CD8-positive, alpha-beta memory T cell (primary cell): ENCODE measurements around the gene CCDC148. TPM values are rescaled to one million over a fixed set of nuclear protein-coding genes. Genes with fewer than 3 reads are reported as not detected.

ENCODE experiments used
- CTCF ChIA-PET: fragments of 350-600 bp; sonication (Branson Sonifier 250); formaldehyde crosslinking; loops from one replicate; lab custom pipeline; 2021; ENCODE audit warnings: antibody characterized with exemption; lab: Charles Lee
- POLR2A ChIA-PET: fragments of 350-600 bp; sonication (Branson Sonifier 250); formaldehyde crosslinking; loops from one replicate; lab custom pipeline; 2021; ENCODE audit warnings: antibody characterized with exemption; lab: Charles Lee
- DNase-seq, 5 donors: peaks; one replicate each; pipeline versions ENCODE4 v3.0.0 to v3.0.0-alpha.2; 2020 to 2022; ENCODE audit warnings: mixed read lengths in 1 of 5
- H3K27ac ChIP-seq: one replicate; pipeline ENCODE4 v1.7.0; 2013; ENCODE audit warnings: low read depth, mild to moderate bottlenecking, low read length, moderate library complexity
- H3K27me3 ChIP-seq: 2 replicates; pipeline ENCODE4 v1.7.0; 2013; ENCODE audit warnings: low read length, mild to moderate bottlenecking; ENCODE audit not compliant: insufficient read depth, poor library complexity, severe bottlenecking
- H3K36me3 ChIP-seq: 2 replicates; pipeline ENCODE4 v1.7.0; 2013; ENCODE audit warnings: mild to moderate bottlenecking, low read length, moderate library complexity; ENCODE audit not compliant: insufficient read depth
- H3K4me1 ChIP-seq: 2 replicates; pipeline ENCODE4 v1.7.0; 2013; ENCODE audit warnings: mild to moderate bottlenecking, low read length, moderate library complexity; ENCODE audit not compliant: insufficient read depth
- H3K4me3 ChIP-seq: 2 replicates; pipeline ENCODE4 v1.7.0; 2013; ENCODE audit warnings: mild to moderate bottlenecking, low read length
- H3K9me3 ChIP-seq: 2 replicates; pipeline ENCODE4 v1.7.0; 2013; ENCODE audit warnings: mild to moderate bottlenecking, low read length
- H3K27ac Mint-ChIP-seq, 8 donors: one replicate each; pipeline ENCODE4 v1.8.0; 2020 to 2021; ENCODE audit warnings: mixed read lengths in 8 of 8, mild to moderate bottlenecking in 6 of 8, inconsistent platforms in 3 of 8, moderate library complexity in 3 of 8
- H3K27me3 Mint-ChIP-seq, 2 donors: one replicate each; pipeline ENCODE4 v1.8.0; 2020 to 2021; ENCODE audit warnings: mixed read lengths in 2 of 2, mild to moderate bottlenecking in 1 of 2, moderate library complexity in 1 of 2
- H3K36me3 Mint-ChIP-seq, 3 donors: one replicate each; pipeline ENCODE4 v1.8.0; 2020 to 2021; ENCODE audit warnings: mixed read lengths in 3 of 3, inconsistent platforms in 1 of 3, mild to moderate bottlenecking in 1 of 3
- H3K4me1 Mint-ChIP-seq, 3 donors: one replicate each; pipeline ENCODE4 v1.8.0; 2020 to 2021; ENCODE audit warnings: mixed read lengths in 3 of 3, inconsistent platforms in 1 of 3, mild to moderate bottlenecking in 1 of 3
- H3K4me3 Mint-ChIP-seq, 7 donors: one replicate each; pipeline ENCODE4 v1.8.0; 2020 to 2021; ENCODE audit warnings: mixed read lengths in 7 of 7, mild to moderate bottlenecking in 6 of 7, moderate library complexity in 4 of 7, inconsistent platforms in 2 of 7
- H3K9me3 Mint-ChIP-seq, 5 donors: one replicate each; pipeline ENCODE4 v1.8.0; 2020 to 2022; ENCODE audit warnings: mixed read lengths in 5 of 5, mild to moderate bottlenecking in 3 of 5, moderate library complexity in 2 of 5, inconsistent platforms in 1 of 5
- polyA plus RNA-seq: library from polyadenylated mRNA; unstranded; fragments of 300-500 nt; fragmentation: Illumina TruSeq; gene quantifications from one replicate; pipeline ENCODE4 v1.2.3, GENCODE V29; 2021
- total RNA-seq, 2 experiments: library from RNA; stranded (reverse); gene quantifications; one replicate each; pipeline ENCODE4 v1.2.3, GENCODE V29; 2021

The CCDC148 gene
- total and polyA plus RNA-seq, 3 experiments from 2014 or later: 0.40 TPM; not detected in 2

DNA sequence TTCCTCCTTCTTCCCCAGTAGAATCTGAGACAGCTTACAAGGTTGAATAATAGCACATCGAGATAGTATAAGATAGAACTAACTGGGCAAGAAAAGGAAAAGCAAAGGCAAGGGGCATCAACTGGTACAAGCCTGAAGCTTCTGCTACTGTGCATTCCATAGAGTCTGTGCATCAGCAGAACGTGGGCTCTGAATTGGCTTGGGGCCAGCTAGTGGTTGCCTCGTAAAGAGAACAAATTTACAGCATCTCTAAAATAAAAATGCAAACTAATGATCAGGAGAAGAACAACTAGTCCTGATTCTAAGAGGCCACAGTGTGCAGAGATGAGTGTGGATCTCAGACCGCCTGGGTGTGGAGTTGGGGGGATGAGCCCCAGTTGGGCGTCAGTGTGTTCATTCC, 318.3 kb downstream of the CCDC148 start:
- Mint-ChIP-seq H3K4me1 (no peaks in the 10 kb centered on the region), H3K4me3 (no peak overlapping the region), H3K9me3 (peaks cover 0 to 2% (median 0%) of the 10 kb centered on the region in 5 donors), H3K36me3 (no peaks in the 10 kb centered on the region), H3K27ac (no peak overlapping the region), H3K27me3 (peaks cover 4 to 14% of the 10 kb centered on the region in 2 donors)
- DNase-seq: no peak
- no peaks in the 10 kb centered on the region for H3K9me3 ChIP-seq
- no peaks in the 10 kb centered on the region for H3K27me3 ChIP-seq
- CTCF ChIA-PET: no interaction called here
- H3K27ac ChIP-seq: no peak overlapping the region
- H3K4me3 ChIP-seq: no peak overlapping the region
- H3K4me1 ChIP-seq: no peaks in the 10 kb centered on the region
- H3K36me3 ChIP-seq: no peaks in the 10 kb centered on the region
- POLR2A ChIA-PET: no interaction called here

DNA sequence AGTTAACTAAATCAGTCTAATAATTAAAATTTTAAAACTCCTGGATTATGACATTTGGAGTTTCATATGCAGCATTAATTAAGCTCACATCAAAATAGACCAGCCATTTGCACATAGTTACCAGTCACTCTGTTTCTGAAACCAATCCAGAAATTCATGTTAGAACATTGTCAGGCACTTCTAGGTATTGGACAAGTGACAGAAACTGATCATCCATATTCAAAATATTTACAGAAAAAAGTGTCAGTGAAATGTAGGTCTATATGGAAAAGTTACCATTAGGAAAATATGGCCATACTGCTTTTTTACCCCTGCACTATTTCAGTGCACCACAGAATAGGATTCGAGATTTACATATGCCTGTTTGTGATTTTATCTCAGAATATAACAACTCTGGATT, 321.5 kb downstream of the CCDC148 start:
- H3K36me3 ChIP-seq: no peaks in the 10 kb centered on the region
- no peaks in the 10 kb centered on the region for H3K9me3 ChIP-seq
- H3K4me3 Mint-ChIP-seq: no peak overlapping the region
- peaks cover 12% of the 10 kb centered on the region in 2 donors for H3K27me3 Mint-ChIP-seq
- H3K27me3 ChIP-seq: no peaks in the 10 kb centered on the region
- POLR2A ChIA-PET: no interaction called here
- no peak overlapping the region for H3K4me3 ChIP-seq
- no peak overlapping the region for H3K27ac ChIP-seq
- no peaks in the 10 kb centered on the region for H3K36me3 Mint-ChIP-seq
- H3K9me3 Mint-ChIP-seq: peaks cover 0 to 2% (median 0%) of the 10 kb centered on the region in 5 donors
- H3K27ac Mint-ChIP-seq: no peak overlapping the region
- H3K4me1 ChIP-seq: no peaks in the 10 kb centered on the region
- CTCF ChIA-PET: no interaction called here
- DNase-seq: no peak
- no peaks in the 10 kb centered on the region for H3K4me1 Mint-ChIP-seq

DNA sequence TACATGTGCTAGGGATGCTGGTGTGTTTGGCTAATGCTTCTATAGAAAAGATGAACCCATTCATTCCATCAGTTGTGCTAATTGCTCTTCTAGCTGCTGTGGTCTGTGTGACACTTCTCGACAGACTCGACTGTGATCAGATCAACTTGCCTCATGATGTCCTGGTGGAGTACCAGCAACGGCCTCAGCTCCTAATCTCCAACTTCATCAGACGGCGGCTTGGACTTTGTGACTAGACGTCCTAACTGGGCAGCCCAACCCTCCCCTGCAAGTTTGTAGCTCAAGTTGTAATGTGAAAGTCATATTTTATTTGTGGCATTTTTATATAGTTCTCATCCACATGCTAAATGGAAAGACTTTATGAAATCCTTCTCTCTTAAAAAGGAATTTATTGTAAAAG, 321.9 kb downstream of the CCDC148 start:
- POLR2A ChIA-PET: no interaction called here

GRCh38 chr2:158134055-158134454, 322.5 kb downstream of the CCDC148 start:
- Histone ChIP-seq H3K27me3 (no peaks in the 10 kb centered on the region), H3K9me3 (no peaks in the 10 kb centered on the region), H3K4me1 (no peaks in the 10 kb centered on the region), H3K4me3 (no peak overlapping the region), H3K27ac (no peak overlapping the region), H3K36me3 (no peaks in the 10 kb centered on the region)
- POLR2A ChIA-PET: no interaction called here
- no peak for DNase-seq
- CTCF ChIA-PET: no interaction called here
- Mint-ChIP-seq H3K27ac (no peak overlapping the region), H3K27me3 (peaks cover 10 to 12% of the 10 kb centered on the region in 2 donors), H3K36me3 (no peaks in the 10 kb centered on the region), H3K9me3 (peaks cover 0 to 2% (median 0%) of the 10 kb centered on the region in 5 donors), H3K4me1 (no peaks in the 10 kb centered on the region), H3K4me3 (no peak overlapping the region)

More for the DNA sequence above, 321.9 kb downstream of the CCDC148 start:
- Histone ChIP-seq H3K4me3 (no peak overlapping the region), H3K27me3 (no peaks in the 10 kb centered on the region), H3K36me3 (no peaks in the 10 kb centered on the region), H3K9me3 (no peaks in the 10 kb centered on the region), H3K4me1 (no peaks in the 10 kb centered on the region), H3K27ac (no peak overlapping the region)
- Mint-ChIP-seq H3K4me1 (no peaks in the 10 kb centered on the region), H3K27me3 (peaks cover 11 to 12% of the 10 kb centered on the region in 2 donors), H3K9me3 (peaks cover 0 to 2% (median 0%) of the 10 kb centered on the region in 5 donors), H3K4me3 (no peak overlapping the region), H3K36me3 (no peaks in the 10 kb centered on the region), H3K27ac (no peak overlapping the region)
- no peak for DNase-seq
- CTCF ChIA-PET: no interaction called here

DNA sequence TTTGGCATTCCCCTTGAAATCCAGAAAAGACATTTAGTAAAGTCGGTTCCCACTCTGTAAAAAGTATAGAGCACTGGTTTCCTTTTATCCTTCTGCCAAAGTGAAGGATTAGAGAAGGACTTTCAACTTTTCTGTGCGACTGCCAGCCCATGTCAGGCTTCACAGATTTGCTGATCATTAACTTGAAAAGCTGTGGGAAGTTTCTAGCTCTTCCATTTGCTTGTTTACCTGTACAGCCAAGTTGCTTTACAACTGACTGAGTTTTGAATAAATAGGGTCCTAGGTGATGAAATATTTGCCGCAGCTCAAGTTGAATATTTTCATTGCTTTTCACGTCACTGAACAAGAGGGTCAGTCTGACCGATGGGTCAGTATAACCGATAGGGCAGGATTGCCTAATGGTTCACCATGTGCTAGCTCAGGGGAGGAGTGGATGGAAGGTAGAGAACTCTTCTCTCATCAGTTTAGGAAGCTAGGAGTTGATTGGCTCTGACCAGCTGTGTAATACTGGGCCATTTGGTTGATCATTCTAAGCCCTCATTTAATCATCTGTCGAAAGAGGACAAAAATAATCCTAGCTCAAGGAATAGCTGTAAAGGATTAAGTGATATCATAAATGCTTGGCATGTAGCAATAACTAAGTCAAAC, 324.5 kb downstream of the CCDC148 start:
- Histone ChIP-seq H3K27me3 (no peaks in the 10 kb centered on the region), H3K9me3 (no peaks in the 10 kb centered on the region), H3K4me3 (no peak overlapping the region), H3K36me3 (no peaks in the 10 kb centered on the region), H3K27ac (no peak overlapping the region), H3K4me1 (no peaks in the 10 kb centered on the region)
- Mint-ChIP-seq H3K36me3 (no peaks in the 10 kb centered on the region), H3K27ac (no peak overlapping the region), H3K9me3 (no peaks in the 10 kb centered on the region), H3K4me1 (no peaks in the 10 kb centered on the region), H3K4me3 (no peak overlapping the region), H3K27me3 (peaks cover 3 to 12% of the 10 kb centered on the region in 2 donors)
- DNase-seq: no peak
- ChIA-PET POLR2A (no interaction called here), CTCF (interaction anchor here (0.9 kb wide), 1 partner anchor 12 kb away, joined by 3 read pairs; no protein-coding TSS in a partner anchor)

DNA sequence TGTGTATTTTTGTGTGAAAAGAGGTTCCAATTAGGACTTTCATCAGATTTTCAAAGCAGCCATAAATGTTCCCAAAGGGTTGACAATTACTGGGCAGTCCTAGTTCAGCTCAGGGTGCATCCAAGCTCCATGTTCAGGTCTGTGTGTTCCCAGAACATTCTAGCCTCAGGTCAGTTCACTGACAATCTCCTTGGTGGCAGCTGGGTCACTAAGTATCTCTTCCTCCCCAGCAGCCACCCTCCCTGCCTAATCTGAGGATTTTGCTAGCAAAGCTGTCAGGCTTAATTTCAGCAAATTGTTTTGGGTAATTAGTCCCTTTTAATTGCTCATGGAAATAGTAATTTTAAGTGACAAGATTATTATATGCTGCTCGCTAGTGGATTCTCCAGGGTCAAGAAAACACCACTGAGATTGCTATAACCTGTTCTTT, 325.1 kb downstream of the CCDC148 start:
- H3K36me3 Mint-ChIP-seq: no peaks in the 10 kb centered on the region
- peaks cover 3 to 9% of the 10 kb centered on the region in 2 donors for H3K27me3 Mint-ChIP-seq
- no peaks in the 10 kb centered on the region for H3K9me3 ChIP-seq
- no peaks in the 10 kb centered on the region for H3K36me3 ChIP-seq
- no peaks in the 10 kb centered on the region for H3K4me1 Mint-ChIP-seq
- ChIA-PET CTCF (interaction anchor here (0.9 kb wide), 1 partner anchor 12 kb away, joined by 3 read pairs; no protein-coding TSS in a partner anchor), POLR2A (no interaction called here)
- DNase-seq: no peak
- H3K4me1 ChIP-seq: no peaks in the 10 kb centered on the region
- no peak overlapping the region for H3K27ac ChIP-seq
- no peak overlapping the region for H3K4me3 Mint-ChIP-seq
- H3K9me3 Mint-ChIP-seq: no peaks in the 10 kb centered on the region
- no peak overlapping the region for H3K27ac Mint-ChIP-seq
- no peaks in the 10 kb centered on the region for H3K27me3 ChIP-seq
- no peak overlapping the region for H3K4me3 ChIP-seq

GRCh38 chr2:158130832-158131473, 325.6 kb downstream of the CCDC148 start:
- H3K4me1 ChIP-seq: no peaks in the 10 kb centered on the region
- Mint-ChIP-seq H3K27ac (no peak overlapping the region), H3K27me3 (peaks cover 3 to 8% of the 10 kb centered on the region in 2 donors), H3K36me3 (no peaks in the 10 kb centered on the region), H3K4me1 (no peaks in the 10 kb centered on the region), H3K4me3 (no peak overlapping the region), H3K9me3 (no peaks in the 10 kb centered on the region)
- no peaks in the 10 kb centered on the region for H3K9me3 ChIP-seq
- H3K4me3 ChIP-seq: no peak overlapping the region
- H3K27ac ChIP-seq: no peak overlapping the region
- CTCF ChIA-PET: interaction anchor here (0.9 kb wide), 1 partner anchor 13 kb away, joined by 3 read pairs; no protein-coding TSS in a partner anchor
- H3K27me3 ChIP-seq: no peaks in the 10 kb centered on the region
- POLR2A ChIA-PET: no interaction called here
- no peaks in the 10 kb centered on the region for H3K36me3 ChIP-seq
- no peak for DNase-seq

- ChIA-PET CTCF (no interaction called here), POLR2A (no interaction called here)
- peaks cover 3 to 8% of the 10 kb centered on the region in 2 donors for H3K27me3 Mint-ChIP-seq
- H3K27ac Mint-ChIP-seq: peak overlapping the region in 1 of 8 donors; percentile 27
- H3K36me3 ChIP-seq: no peaks in the 10 kb centered on the region
- H3K4me1 Mint-ChIP-seq: no peaks in the 10 kb centered on the region
- H3K4me1 ChIP-seq: no peaks in the 10 kb centered on the region
- H3K27me3 ChIP-seq: no peaks in the 10 kb centered on the region
- DNase-seq: no peak
- H3K4me3 Mint-ChIP-seq: no peak overlapping the region
- no peak overlapping the region for H3K27ac ChIP-seq
- no peaks in the 10 kb centered on the region for H3K36me3 Mint-ChIP-seq
- no peak overlapping the region for H3K4me3 ChIP-seq
- H3K9me3 ChIP-seq: no peaks in the 10 kb centered on the region
- H3K9me3 Mint-ChIP-seq: no peaks in the 10 kb centered on the region
Measured at GRCh38 chr2:158129037-158129436, 327.5 kb downstream of the CCDC148 start.
